Activated CD4-positive, alpha-beta T cell treated with anti-CD3 and anti-CD28 coated beads for 36 hours (primary cell): ENCODE data around the gene NFXL1. TPM values are rescaled to one million over a fixed set of nuclear protein-coding genes. Genes with fewer than 3 reads are reported as not detected.

Source experiments
- ATAC-seq: fragments of 200-7000 bp; cut with Tn5 transposase; one replicate; pipeline ENCODE4 v1.10.0; 2021; ENCODE audit warnings: mild to moderate bottlenecking, moderate library complexity
- CTCF ChIA-PET: fragments of 350-600 bp; sonication (Branson Sonifier 250); formaldehyde crosslinking; loops from one replicate; lab custom pipeline; 2021; ENCODE audit warnings: antibody characterized with exemption; lab: Charles Lee
- POLR2A ChIA-PET: fragments of 350-600 bp; sonication (Branson Sonifier 250); formaldehyde crosslinking; loops from one replicate; lab custom pipeline; 2021; ENCODE audit warnings: antibody characterized with exemption, inconsistent platforms; lab: Charles Lee
- DNase-seq: peaks from one replicate; pipeline ENCODE4 v3.0.0-alpha.2; 2020
- H3K27ac Mint-ChIP-seq: one replicate; pipeline ENCODE4 v1.8.0; 2021; ENCODE audit warnings: mixed read lengths
- H3K27me3 Mint-ChIP-seq: one replicate; pipeline ENCODE4 v1.8.0; 2021; ENCODE audit warnings: mixed read lengths
- H3K36me3 Mint-ChIP-seq: one replicate; pipeline ENCODE4 v1.8.0; 2021; ENCODE audit warnings: low read depth, mixed read lengths
- H3K4me1 Mint-ChIP-seq: one replicate; pipeline ENCODE4 v1.8.0; 2021; ENCODE audit warnings: mixed read lengths
- H3K4me3 Mint-ChIP-seq: one replicate; pipeline ENCODE4 v1.8.0; 2021; ENCODE audit warnings: mild to moderate bottlenecking, moderate library complexity, mixed read lengths
- H3K9me3 Mint-ChIP-seq: one replicate; pipeline ENCODE4 v1.8.0; 2021; ENCODE audit warnings: low read depth, mixed read lengths
- intact Hi-C, 2 experiments: fragments of 100-400 bp; cut with DNase I in 1 of 2; cut with micrococcal nuclease in 1 of 2; formaldehyde crosslinking; loops; one replicate each; pipeline versions ENCODE4 v1.14.2 to v1.15.1; 2022 to 2024; cut with DNase I, micrococcal nuclease
- total RNA-seq, 2 experiments: library from RNA; stranded (reverse); gene quantifications; one replicate each; pipeline ENCODE4 v1.2.3, GENCODE V29; 2021

NFXL1 gene
- total RNA-seq, 2 experiments from 2014 or later: 12.6 to 14.4 TPM

DNA sequence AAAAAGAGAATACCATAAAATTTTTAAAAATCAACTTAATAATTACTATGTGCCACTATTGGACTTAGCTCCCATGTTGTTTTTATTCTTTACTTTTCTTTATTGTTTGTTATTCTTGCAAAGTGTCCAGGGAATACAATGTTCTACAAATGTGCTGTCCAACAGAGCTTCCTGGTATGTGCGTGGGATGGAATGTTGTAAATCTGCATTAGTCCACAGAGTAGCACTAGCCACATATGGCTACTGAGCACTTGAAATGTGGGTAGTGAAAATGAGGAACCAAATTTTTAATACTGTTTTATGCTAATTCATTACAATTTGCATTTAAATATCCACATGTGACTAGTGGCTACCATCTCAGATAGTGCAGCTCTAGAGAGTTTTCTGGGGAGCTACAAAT, 62.2 kb downstream of the NFXL1 start:
- Mint-ChIP-seq H3K4me3 (no peak overlapping the region), H3K36me3 (peaks cover 22% of the 10 kb centered on the region), H3K27me3 (no peaks in the 10 kb centered on the region), H3K27ac (no peak overlapping the region), H3K4me1 (no peaks in the 10 kb centered on the region), H3K9me3 (no peaks in the 10 kb centered on the region)
- DNase-seq (no peak), ATAC-seq (no peak)
- CTCF ChIA-PET: interaction anchor here (0.7 kb wide), 1 partner anchor 486 kb away, joined by 3 read pairs; no protein-coding TSS in a partner anchor
- POLR2A ChIA-PET: no interaction called here
- intact Hi-C loops: no loop called here

DNA sequence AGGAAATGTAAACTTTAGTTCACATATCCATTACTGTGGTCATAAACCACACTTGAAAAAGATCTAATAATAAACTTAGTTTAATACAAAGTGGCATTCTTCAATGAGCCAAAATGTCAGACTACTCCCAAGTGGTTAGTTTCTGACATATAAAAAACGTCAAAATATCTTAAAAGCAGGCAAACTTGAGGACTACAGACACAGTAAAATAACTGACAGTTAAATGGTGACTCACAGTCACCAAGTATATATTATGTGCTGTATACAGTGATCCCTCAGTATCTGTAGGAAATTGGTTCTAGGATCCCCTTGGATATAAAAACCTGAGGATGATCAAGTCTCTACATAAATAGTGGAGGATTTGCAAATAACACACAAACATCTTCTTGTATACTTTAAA, 64.9 kb downstream of the NFXL1 start:
- POLR2A ChIA-PET: no interaction called here
- H3K27me3 Mint-ChIP-seq: no peaks in the 10 kb centered on the region
- peaks cover 31% of the 10 kb centered on the region for H3K36me3 Mint-ChIP-seq
- ATAC-seq: no peak
- no peaks in the 10 kb centered on the region for H3K4me1 Mint-ChIP-seq
- CTCF ChIA-PET: no interaction called here
- H3K27ac Mint-ChIP-seq: no peak overlapping the region
- H3K9me3 Mint-ChIP-seq: no peaks in the 10 kb centered on the region
- H3K4me3 Mint-ChIP-seq: no peak overlapping the region
- intact Hi-C loops: no loop called here
- DNase-seq: no peak

DNA sequence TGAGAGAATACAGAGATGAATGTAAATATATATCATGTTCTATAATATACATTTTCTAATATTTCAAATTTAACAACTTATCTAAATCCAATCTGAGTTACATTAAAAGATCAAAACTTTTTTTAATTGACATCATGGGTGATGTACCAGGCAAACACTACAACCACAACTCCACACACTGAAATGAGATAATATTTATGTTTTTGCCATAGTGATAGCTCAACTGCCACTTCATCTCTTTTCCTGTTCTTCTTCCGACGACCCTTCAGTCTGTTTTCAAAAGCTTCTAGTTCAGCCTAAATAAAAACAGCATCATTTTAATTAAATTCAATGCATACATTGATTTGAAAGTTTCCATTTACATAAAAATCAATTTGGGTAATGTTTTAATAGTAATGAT, 66.3 kb downstream of the NFXL1 start:
- no peak for ATAC-seq
- Mint-ChIP-seq H3K4me3 (no peak overlapping the region), H3K27ac (no peak overlapping the region), H3K27me3 (no peaks in the 10 kb centered on the region), H3K9me3 (no peaks in the 10 kb centered on the region), H3K4me1 (no peaks in the 10 kb centered on the region), H3K36me3 (peaks cover 36% of the 10 kb centered on the region)
- CTCF ChIA-PET: interaction anchor here (1.4 to 1.7 kb wide), 3 partner anchors 9 to 56 kb away, joined by 3 to 5 read pairs (median 3); partner anchors contain the start of gene CORIN
- intact Hi-C loops: no loop called here
- POLR2A ChIA-PET: no interaction called here
- DNase-seq: no peak

DNA sequence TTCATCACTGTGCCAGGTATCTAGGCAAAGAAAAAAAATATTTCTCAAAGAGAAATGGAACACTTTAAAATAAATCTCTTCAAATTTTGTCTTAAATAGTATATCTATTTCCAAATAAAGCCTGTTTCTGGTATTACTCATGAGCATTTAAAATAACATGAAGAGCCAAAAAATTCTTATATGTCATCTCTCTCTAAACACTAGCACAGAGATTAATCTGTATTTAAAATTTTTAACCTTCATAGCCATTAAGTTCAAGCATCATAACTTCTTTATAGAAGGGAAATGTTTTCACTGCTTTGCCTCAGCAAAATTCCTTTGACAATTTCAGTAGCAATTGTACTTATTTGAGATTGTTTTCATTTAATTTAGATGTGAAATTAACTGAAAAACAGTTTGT, 71.4 kb downstream of the NFXL1 start:
- Mint-ChIP-seq H3K36me3 (peaks cover 24% of the 10 kb centered on the region), H3K27ac (no peak overlapping the region), H3K9me3 (no peaks in the 10 kb centered on the region), H3K4me3 (no peak overlapping the region), H3K27me3 (peaks cover 2% of the 10 kb centered on the region), H3K4me1 (peaks cover 11% of the 10 kb centered on the region)
- POLR2A ChIA-PET: no interaction called here
- intact Hi-C loops: no loop called here
- CTCF ChIA-PET: interaction anchor here (1.2 kb wide), 1 partner anchor 14 kb away, joined by 3 read pairs; no protein-coding TSS in a partner anchor
- DNase-seq (no peak), ATAC-seq (no peak)

DNA sequence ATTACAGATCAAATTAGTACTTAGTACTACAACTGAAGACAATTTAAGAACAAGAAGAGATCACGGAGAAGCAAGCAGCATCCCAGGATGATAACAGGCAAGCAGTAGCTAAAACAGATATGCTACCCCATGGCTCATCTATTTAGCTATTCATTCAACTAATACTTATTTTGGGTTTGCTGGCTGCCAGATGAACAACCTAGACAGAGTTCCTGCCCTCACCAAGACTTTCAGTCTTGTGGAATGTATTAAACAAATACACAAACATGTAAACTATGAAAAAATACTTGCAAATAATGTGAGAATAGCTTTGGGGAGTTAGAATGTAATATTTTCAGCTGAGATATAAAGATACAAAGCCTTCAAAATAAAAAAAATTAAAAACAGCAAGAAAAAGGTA, 74.1 kb downstream of the NFXL1 start:
- peaks cover 26% of the 10 kb centered on the region for H3K4me1 Mint-ChIP-seq
- no peak for ATAC-seq
- intact Hi-C loops: no loop called here
- DNase-seq: no peak
- POLR2A ChIA-PET: interaction anchor here (1.2 kb wide), 1 partner anchor 74 kb away, joined by 6 read pairs; the partner anchor contains the start of gene NFXL1
- H3K27me3 Mint-ChIP-seq: peaks cover 2% of the 10 kb centered on the region
- H3K36me3 Mint-ChIP-seq: peaks cover 8% of the 10 kb centered on the region
- no peaks in the 10 kb centered on the region for H3K9me3 Mint-ChIP-seq
- no peak overlapping the region for H3K4me3 Mint-ChIP-seq
- H3K27ac Mint-ChIP-seq: no peak overlapping the region
- CTCF ChIA-PET: interaction anchor here (0.7 to 2.8 kb wide), 13 partner anchors 10 to 550 kb away, joined by 3 to 20 read pairs (median 4); partner anchors contain the start of gene COMMD8

DNA sequence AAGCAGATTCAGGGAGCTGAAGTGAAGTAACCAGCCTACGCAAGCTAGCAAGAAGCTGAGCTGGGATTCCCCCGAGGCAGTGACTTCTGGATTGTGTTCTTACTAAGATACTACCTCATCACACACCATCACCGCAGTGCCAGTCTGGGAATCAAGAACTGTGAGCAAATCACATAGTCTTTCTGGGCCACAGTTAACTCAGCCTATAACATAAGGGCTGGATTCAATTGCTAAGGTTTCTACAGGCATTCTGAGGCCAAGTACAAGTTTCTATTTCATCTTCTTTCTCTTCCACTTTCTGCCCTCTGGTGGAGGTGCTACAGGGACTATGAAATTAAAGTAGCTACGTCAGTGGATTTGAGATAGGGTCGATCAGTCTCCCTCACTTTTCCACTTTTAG, 75.1 kb downstream of the NFXL1 start:
- ChIA-PET POLR2A (no interaction called here), CTCF (interaction anchor here (0.6 to 2.8 kb wide), 17 partner anchors 9 to 291 kb away, joined by 3 to 20 read pairs (median 4); no protein-coding TSS in a partner anchor)
- ATAC-seq (peak; percentile 89), DNase-seq (peak; percentile 81)
- H3K27me3 Mint-ChIP-seq: peaks cover 2% of the 10 kb centered on the region
- H3K4me3 Mint-ChIP-seq: no peak overlapping the region
- H3K4me1 Mint-ChIP-seq: peaks cover 26% of the 10 kb centered on the region
- peaks cover 7% of the 10 kb centered on the region for H3K36me3 Mint-ChIP-seq
- no peaks in the 10 kb centered on the region for H3K9me3 Mint-ChIP-seq
- intact Hi-C loops: loop anchor here (1.0 to 10.0 kb wide), 10 partner anchors 36 to 430 kb away; partner anchors contain the start of genes NFXL1 (in 1 of the 2), TEC (in 1 of the 2) and TXK (in 1 of the 2)
- H3K27ac Mint-ChIP-seq: no peak overlapping the region

DNA sequence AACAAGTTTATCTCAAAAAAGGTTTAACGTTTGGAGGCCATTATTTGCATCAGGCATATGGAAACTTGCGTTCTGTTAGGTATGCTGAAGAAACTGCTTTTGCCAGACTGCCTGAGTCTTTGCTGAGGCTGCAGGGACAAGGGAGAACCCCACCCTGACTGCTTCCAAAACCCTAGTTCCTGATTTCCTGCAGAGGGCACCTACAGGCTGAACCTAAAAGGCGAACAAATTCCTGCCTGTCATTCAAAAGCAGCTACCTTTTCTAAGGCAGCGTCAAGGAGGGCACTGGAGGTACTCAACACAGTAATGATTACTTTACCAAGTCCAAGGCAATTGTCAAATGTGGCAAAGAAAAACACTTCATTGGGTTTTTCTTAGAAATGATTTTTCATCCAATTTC, 75.9 kb downstream of the NFXL1 start:
- Mint-ChIP-seq H3K9me3 (no peaks in the 10 kb centered on the region), H3K4me3 (no peak overlapping the region), H3K36me3 (no peaks in the 10 kb centered on the region), H3K4me1 (peaks cover 26% of the 10 kb centered on the region), H3K27ac (no peak overlapping the region), H3K27me3 (peaks cover 2% of the 10 kb centered on the region)
- ChIA-PET CTCF (interaction anchor here (0.7 to 2.8 kb wide), 9 partner anchors 57 to 291 kb away, joined by 3 to 20 read pairs (median 5); no protein-coding TSS in a partner anchor), POLR2A (no interaction called here)
- intact Hi-C loops: loop anchor here (2.0 to 10.0 kb wide), 9 partner anchors 36 to 430 kb away; partner anchors contain the start of genes NFXL1 (in 1 of the 2), TEC (in 1 of the 2) and TXK (in 1 of the 2)
- ATAC-seq (no peak), DNase-seq (no peak)

DNA sequence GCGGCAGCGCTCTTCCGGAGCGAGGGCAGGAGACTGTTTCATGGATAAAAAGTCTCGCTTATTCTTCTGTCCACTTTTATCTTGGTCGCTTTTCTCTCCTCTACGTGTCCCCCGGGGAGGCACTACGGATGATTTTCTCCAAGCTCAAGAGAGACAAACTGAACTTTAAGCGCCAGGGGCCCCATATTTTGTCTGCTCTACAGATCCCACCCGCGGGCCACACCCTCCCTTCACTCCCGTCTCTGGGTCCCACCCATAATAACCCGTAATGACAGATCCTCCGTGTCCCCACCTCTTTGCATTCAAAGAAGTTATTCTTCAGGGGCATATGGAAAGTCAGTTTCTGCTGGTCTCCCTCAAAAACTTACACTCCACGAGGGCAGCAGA, 76.5 kb downstream of the NFXL1 start, which contains the start of gene CORIN:
Gene CORIN (minus strand): TSS at position 160 of the 387 bp plus-strand sequence. CDS start 118 bp downstream, at position 42.
- Mint-ChIP-seq H3K4me1 (peaks cover 26% of the 10 kb centered on the region), H3K27me3 (peaks cover 4% of the 10 kb centered on the region), H3K36me3 (no peaks in the 10 kb centered on the region), H3K9me3 (no peaks in the 10 kb centered on the region), H3K27ac (no peak within 1 kb of the TSS), H3K4me3 (peak within 1 kb of the TSS; percentile 71)
- ATAC-seq: no peak
- ChIA-PET CTCF (interaction anchor here (0.7 to 2.8 kb wide), 6 partner anchors 10 to 367 kb away, joined by 3 to 20 read pairs (median 4); no protein-coding TSS in a partner anchor), POLR2A (no interaction called here)
- DNase-seq: no peak
- intact Hi-C loops: loop anchor here (2.0 to 10.0 kb wide), 10 partner anchors 37 to 431 kb away; partner anchors contain the start of genes NFXL1 (in 2 of the 2), TEC (in 1 of the 2) and TXK (in 1 of the 2)

DNA sequence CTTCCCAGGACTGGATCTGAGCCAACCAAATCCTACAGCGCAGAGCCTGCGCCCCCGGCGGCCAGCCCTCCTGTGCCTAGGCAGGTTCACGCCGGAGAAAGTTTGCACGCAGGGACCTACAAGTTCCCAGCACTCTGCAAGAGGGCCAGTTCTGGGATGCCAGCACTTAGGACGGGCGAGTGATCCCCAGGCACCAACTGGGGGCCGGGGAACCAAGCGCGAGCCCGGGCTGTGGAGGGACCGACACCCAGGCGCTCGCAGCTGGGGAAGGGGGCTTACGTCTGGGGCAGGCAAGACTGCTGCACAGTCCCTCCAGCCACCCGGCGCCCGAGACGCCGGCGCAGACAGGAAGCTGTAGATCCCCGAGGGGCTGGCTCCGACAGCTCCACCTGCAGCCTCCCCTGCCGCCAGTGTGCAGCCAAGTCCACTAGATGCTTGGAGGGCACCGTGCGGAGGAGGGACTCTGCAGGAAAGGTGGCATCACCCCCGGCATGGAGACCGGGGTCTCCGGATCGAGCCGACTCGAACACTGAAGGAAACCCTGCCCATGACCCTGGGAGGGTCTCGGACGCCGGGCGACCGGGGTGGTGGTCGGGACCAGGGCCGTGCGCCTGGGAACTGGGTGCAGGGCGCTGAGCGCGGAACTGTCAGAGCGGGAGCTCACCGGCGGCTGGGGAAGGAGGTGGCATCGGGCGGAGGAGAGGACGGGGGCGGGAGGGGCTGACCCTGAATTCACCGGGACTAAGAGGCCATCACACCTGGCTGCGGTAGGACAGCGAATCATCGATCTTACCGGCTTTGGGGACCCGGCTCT, 77.1 kb downstream of the NFXL1 start:
- peak; percentile 50 for ATAC-seq
- CTCF ChIA-PET: interaction anchor here (0.5 to 2.8 kb wide), 30 partner anchors 9 to 454 kb away, joined by 3 to 20 read pairs (median 4); no protein-coding TSS in a partner anchor

DNA sequence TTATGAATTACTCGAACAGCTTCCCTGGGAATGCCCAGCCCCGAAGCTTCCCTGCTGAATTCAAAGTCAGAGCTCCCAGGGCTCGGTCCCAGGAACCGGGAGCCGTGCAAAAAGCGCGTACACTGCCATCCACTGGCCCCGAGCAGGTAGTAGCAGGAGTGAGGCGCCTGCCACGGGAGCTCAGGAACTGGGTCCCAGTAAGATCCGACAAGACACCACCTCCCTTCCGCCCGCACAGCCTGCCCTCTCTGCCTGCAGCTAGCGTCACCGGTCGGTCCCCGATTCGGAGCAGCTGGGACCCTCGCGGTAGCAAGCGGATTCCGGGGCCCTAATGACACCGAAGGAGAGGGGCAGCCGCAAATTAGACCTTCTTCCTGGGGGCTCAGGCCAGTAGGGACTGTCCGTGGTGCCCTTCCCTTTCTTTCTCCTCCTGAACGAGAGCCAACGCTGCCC, 77.7 kb downstream of the NFXL1 start:
- POLR2A ChIA-PET: interaction anchor here (1.1 kb wide), 1 partner anchor 12 kb away, joined by 3 read pairs; no protein-coding TSS in a partner anchor
- Mint-ChIP-seq H3K27me3 (peaks cover 5% of the 10 kb centered on the region), H3K36me3 (no peaks in the 10 kb centered on the region), H3K4me1 (peaks cover 26% of the 10 kb centered on the region), H3K27ac (no peak overlapping the region), H3K4me3 (peak overlapping the region; percentile 71), H3K9me3 (no peaks in the 10 kb centered on the region)
- CTCF ChIA-PET: interaction anchor here (0.5 to 1.8 kb wide), 28 partner anchors 9 to 454 kb away, joined by 3 to 10 read pairs (median 4); no protein-coding TSS in a partner anchor
- ATAC-seq (peak; percentile 73), DNase-seq (peak; percentile 78)
- intact Hi-C loops: loop anchor here (1.0 to 10.0 kb wide), 8 partner anchors 76 to 296 kb away; partner anchors contain the start of genes NFXL1 (in 2 of the 2) and TXK (in 1 of the 2)

More for the DNA sequence above, 77.1 kb downstream of the NFXL1 start:
- POLR2A ChIA-PET: no interaction called here
- peaks cover 5% of the 10 kb centered on the region for H3K27me3 Mint-ChIP-seq
- H3K9me3 Mint-ChIP-seq: no peaks in the 10 kb centered on the region
- H3K4me3 Mint-ChIP-seq: peak overlapping the region; percentile 71
- H3K4me1 Mint-ChIP-seq: peaks cover 26% of the 10 kb centered on the region
- intact Hi-C loops: loop anchor here (2.0 to 10.0 kb wide), 7 partner anchors 75 to 295 kb away; partner anchors contain the start of genes NFXL1 (in 2 of the 2) and TXK (in 1 of the 2)
- DNase-seq: peak; percentile 65
- H3K36me3 Mint-ChIP-seq: no peaks in the 10 kb centered on the region
- no peak overlapping the region for H3K27ac Mint-ChIP-seq
